ENCODE results near the gene RAB40C. TPM values are rescaled to one million over a fixed set of nuclear protein-coding genes. Genes with fewer than 3 reads are reported as not detected.

Gene RAB40C
- total RNA-seq, 1 experiment from 2014 or later: 28.6 TPM

DNA sequence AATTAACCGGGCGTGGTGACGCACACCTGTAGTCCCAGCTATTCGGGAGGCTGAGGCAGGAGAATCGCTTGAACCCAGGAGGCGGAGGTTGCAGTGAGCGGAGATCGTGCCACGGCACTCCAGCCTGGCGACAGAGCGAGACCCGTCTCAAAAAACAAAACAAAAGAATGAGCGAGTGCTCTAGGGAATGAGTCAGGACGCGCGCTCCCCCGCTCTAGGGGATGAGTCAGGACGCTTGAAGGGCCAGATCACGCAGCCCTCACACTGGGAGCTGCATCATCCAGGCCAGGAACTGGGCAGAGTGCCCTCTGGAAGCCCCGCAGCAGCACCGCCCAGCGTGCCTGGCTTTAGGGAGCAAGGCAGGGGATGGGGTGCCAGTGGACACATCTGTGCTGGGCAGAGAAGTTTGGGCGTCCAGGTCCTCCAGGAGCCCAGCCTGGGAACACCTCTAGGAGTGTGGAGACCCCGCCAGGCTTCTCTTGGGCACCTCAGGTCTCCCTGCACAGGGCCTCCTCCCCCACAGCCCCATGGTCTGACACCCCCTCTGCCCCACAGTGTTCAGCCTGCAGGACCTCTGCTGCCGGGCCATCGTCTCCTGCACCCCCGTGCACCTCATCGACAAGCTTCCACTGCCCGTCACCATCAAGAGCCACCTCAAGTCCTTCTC lies 37.1 kb downstream of the RAB40C start:
- DNase-seq (ENCODE audit: low spot score): no peak
- in situ Hi-C loops (cut with HindIII; ENCODE audit: low sequenced_read_pairs): no loop called here

DNA sequence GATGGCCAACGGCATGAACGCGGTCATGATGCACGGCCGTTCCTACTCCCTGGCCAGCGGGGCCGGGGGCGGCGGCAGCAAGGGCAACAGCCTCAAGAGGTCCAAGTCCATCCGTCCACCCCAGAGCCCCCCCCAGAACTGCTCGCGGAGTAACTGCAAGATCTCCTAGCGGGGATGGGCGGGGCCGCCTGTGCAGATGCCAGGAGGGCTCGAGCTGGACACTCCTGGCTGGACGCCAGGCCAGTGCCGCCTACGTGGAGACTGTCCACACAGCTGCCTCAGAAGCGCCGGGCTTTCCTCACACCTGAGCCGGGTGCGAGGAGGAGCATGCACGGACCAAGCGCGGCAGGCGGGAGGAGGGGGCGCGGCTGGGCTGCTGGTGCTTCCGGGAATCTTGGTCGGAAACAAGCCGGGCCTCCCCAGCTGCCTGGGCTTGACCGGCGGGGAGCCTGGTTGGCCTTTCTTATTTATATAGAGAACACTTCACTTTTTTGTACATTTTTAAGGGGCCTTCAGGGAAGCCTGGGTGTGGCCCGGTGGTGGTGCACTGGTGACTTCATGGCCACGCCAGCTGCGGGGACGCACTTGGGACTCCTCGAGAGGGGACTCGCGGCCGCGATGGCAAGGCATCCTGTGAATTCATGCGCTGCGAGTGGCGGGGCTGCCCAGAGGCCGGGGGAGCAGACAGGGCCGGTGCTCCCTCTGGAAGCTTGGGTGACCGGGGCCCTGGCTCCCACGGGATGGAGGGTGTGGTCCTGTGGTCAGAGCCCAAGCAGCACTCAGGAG lies 37.8 kb downstream of the RAB40C start:
- in situ Hi-C loops (cut with HindIII; ENCODE audit: low sequenced_read_pairs): no loop called here
- DNase-seq (ENCODE audit: low spot score): no peak

DNA sequence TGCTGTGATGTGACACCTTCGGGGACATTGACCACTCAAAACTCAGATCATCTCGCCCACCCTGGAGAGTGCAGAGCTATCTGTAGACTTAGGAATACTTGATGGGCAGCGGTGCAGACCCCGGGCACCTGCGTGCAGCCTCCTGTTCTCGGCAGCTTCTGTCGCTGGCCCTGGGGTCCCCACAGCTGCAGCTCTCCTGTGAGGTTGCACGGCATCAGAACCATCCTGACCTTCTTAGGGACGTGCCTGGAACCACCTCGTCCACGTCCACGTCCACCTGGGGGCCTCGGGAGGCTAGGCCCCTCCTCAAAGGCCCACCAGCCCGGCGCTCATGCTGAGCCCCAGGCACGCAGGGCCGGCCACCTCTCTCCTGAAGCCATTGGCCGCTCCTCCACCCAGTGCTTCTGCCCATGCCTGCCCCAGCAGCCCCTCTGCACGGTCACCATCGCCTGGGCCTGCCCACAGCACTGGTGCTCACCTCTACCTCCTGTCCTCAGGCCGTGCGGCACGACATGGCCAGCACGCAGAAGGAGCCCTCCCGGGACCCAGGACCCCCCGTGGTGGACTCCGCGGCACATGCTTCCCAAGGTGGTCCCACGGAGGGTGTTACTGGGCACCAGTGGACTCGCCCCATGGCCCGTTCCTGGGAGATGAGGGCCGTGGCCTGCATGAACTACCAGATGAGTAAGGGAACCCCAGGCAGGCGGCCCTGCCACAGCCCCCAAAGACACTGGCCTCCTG lies 38.6 kb downstream of the RAB40C start:
- DNase-seq (ENCODE audit: low spot score): no peak
- in situ Hi-C loops (cut with HindIII; ENCODE audit: low sequenced_read_pairs): no loop called here

DNA sequence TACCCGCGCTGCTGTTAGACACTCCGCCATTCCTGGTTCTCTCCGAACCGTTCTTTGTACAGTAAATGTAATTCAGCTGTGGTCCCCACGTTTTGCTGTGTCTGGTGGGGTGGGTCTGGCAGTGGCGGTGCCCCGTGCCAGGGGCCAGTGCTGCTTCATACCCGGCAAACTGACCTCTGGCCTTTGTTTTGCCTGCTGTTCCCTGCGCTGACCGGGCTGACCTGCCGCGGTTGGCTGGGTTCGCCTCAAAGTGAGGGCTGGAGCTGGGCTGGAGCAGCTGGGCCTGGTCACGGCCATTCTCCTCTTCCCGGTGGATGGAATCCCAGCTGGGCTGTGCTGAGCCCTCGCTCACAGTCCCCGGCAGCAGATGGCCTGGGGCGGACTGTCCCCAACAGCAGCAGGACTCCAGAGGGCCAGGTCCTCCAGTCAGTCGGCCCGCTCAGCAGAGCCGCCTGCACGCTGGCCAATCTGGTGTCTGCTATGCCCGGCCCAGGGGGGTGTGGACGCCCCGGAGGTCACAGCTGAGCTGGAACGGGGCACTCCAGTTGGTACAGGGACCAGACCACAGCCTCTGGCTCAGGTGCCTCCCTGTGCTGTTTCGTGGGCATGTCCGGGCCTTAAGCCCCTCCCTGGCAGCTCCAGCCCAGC lies 39.4 kb downstream of the RAB40C start:
- DNase-seq (ENCODE audit: low spot score): peak; percentile 79
- in situ Hi-C loops (cut with HindIII; ENCODE audit: low sequenced_read_pairs): no loop called here

DNA sequence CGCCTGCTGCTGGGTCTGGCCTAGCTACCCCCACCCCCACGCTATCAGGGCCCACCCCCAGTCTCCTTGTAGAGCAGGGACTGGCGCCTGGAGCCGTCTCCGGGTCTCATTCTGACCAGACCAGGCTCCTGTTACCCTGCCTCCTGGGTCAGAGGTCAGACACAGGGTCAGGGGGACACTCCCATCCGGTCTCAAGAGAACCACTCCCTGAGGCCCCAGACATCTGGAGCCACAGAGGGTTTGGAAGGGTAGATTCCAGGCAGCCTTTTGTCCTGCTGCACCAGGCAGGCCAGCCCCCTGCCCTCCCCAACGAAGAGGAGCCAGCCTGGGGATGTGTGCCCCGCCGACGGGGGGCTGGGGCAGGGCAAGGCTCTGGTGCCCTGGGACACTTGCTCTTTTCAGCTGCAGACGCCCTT lies 40.0 kb downstream of the RAB40C start:
- in situ Hi-C loops (cut with HindIII; ENCODE audit: low sequenced_read_pairs): no loop called here
- peak; percentile 55 for DNase-seq (ENCODE audit: low spot score)

DNA sequence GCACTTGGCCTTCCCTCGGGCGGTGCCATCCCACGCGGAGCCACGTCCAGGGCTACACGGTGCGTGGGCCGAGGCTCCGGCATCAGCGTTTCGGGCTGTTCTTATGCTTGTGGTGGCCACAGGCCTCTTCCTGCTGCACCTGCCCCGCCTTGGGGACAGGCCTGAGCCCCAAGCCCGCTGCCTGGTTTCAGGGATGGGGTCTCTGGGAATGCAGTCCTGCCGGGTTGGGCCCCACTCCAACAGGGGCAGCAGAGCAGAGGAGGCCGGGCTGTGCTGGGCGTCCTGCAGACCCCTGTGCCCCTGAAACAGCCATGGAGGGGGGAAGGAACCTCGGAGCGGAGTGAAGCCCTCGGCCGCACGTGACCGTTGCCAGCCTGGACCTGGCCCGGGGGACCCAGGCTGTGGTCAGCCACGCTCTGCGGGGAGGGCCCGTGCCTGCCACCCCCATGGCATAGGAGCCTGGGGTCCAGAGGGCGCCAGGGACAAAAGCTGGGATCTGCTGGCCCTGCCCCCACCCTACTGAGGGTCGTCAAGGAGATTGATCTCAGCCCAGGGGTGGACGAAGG lies 40.5 kb downstream of the RAB40C start:
- DNase-seq (ENCODE audit: low spot score): no peak
- in situ Hi-C loops (cut with HindIII; ENCODE audit: low sequenced_read_pairs): no loop called here

DNA sequence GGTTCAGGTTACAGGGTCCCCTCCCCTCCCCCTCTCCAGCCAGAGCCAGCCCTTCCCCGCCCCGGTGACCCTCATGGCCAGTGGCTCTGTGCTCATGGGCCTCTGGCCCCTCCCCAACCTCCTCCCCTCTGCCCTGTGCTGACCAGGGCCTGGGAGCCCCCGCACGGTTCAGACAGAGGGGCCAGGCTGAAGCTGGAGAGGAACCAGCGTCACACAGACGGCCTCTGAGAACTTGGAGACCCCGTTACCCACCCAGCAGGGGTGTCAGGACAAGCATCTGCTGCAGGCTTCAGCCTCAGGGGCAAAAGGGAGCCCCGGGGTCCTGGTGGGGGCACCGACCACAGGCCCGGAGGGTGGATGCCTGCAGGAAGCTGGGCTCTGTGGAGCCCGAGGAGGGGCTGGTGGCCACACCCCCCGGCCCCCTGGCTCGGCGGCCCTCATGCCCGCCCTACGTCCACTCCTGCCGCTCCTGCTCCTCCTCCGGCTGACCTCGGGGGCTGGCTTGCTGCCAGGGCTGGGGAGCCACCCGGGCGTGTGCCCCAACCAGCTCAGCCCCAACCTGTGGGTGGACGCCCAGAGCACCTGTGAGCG lies 41.0 kb downstream of the RAB40C start, which contains the start of gene WFIKKN1:
WFIKKN1 (plus strand) TSS at position 171 of the 591 bp plus-strand sequence; CDS start at position 440, 269 bp downstream.
- DNase-seq (ENCODE audit: low spot score): no peak
- in situ Hi-C loops (cut with HindIII; ENCODE audit: low sequenced_read_pairs): no loop called here

DNA sequence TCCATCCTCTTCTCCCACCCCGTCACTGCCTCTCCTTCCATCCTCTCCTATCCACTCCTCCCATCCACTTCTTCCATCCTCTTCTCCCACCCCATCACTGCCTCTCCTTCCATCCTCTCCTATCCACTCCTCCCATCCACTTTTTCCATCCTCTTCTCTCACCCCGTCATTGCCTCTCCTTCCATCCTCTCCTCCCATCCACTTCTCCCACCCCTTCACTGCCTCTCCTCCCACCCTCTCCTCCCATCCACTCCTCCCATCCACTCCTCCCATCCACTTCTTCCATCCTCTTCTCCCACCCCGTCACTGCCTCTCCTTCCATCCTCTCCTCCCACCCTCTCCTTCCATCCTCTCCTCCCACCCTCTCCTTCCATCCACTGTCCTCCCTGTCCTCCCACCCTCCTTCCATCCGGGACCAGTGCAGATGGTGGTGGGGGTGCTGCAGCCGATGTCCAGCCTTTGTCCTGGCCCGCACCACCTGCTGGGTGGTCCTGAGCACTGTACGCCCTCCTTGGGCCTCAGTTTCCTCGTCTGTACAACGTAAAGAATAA lies 42.0 kb downstream of the RAB40C start:
- in situ Hi-C loops (cut with HindIII; ENCODE audit: low sequenced_read_pairs): no loop called here
- DNase-seq (ENCODE audit: low spot score): no peak

DNA sequence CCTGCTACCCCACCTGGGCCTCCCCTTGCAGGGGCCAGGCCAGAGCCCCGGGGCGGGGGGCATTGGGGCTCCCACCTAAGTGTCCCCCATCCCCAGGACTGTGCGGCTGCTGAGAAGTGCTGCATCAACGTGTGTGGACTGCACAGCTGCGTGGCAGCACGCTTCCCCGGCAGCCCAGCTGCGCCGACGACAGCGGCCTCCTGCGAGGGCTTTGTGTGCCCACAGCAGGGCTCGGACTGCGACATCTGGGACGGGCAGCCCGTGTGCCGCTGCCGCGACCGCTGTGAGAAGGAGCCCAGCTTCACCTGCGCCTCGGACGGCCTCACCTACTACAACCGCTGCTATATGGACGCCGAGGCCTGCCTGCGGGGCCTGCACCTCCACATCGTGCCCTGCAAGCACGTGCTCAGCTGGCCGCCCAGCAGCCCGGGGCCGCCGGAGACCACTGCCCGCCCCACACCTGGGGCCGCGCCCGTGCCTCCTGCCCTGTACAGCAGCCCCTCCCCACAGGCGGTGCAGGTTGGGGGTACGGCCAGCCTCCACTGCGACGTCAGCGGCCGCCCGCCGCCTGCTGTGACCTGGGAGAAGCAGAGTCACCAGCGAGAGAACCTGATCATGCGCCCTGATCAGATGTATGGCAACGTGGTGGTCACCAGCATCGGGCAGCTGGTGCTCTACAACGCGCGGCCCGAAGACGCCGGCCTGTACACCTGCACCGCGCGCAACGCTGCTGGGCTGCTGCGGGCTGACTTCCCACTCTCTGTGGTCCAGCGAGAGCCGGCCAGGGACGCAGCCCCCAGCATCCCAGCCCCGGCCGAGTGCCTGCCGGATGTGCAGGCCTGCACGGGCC lies 42.8 kb downstream of the RAB40C start:
- in situ Hi-C loops (cut with HindIII; ENCODE audit: low sequenced_read_pairs): no loop called here
- DNase-seq (ENCODE audit: low spot score): no peak

DNA sequence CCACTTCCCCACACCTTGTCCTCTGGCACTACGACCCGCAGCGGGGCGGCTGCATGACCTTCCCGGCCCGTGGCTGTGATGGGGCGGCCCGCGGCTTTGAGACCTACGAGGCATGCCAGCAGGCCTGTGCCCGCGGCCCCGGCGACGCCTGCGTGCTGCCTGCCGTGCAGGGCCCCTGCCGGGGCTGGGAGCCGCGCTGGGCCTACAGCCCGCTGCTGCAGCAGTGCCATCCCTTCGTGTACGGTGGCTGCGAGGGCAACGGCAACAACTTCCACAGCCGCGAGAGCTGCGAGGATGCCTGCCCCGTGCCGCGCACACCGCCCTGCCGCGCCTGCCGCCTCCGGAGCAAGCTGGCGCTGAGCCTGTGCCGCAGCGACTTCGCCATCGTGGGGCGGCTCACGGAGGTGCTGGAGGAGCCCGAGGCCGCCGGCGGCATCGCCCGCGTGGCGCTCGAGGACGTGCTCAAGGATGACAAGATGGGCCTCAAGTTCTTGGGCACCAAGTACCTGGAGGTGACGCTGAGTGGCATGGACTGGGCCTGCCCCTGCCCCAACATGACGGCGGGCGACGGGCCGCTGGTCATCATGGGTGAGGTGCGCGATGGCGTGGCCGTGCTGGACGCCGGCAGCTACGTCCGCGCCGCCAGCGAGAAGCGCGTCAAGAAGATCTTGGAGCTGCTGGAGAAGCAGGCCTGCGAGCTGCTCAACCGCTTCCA lies 43.6 kb downstream of the RAB40C start:
- in situ Hi-C loops (cut with HindIII; ENCODE audit: low sequenced_read_pairs): no loop called here
- DNase-seq (ENCODE audit: low spot score): no peak

DNA sequence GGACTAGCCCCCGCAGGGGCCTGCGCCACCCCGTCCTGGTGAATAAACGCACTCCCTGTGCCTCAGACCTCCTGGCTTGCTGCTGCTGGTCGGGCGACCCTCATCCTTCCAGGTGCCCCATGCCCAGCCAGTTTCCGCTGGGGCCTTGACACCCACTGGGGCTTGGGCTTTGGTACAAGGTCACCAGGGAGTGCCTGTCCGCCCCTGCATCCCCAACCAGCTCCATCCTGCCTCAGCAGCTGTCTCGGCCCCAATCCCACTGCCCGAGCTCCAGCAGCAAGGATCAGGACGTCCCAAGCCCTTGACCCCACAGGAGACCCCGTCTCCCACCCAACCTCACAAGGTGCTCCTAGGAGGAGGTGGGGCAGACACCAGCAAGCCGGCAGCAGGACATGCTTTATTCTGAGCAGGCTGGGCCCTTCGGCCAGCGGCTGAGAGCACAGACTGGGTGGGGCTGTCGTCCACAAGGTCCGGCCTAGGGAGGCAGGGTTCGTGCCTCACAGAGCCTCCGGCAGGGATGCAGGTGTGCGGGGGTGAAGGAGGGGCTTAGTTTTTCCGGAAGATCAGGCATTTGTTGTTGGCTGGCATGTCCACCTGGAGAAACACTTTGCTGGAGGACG lies 44.3 kb downstream of the RAB40C start:
- DNase-seq (ENCODE audit: low spot score): no peak
- in situ Hi-C loops (cut with HindIII; ENCODE audit: low sequenced_read_pairs): no loop called here

DNA sequence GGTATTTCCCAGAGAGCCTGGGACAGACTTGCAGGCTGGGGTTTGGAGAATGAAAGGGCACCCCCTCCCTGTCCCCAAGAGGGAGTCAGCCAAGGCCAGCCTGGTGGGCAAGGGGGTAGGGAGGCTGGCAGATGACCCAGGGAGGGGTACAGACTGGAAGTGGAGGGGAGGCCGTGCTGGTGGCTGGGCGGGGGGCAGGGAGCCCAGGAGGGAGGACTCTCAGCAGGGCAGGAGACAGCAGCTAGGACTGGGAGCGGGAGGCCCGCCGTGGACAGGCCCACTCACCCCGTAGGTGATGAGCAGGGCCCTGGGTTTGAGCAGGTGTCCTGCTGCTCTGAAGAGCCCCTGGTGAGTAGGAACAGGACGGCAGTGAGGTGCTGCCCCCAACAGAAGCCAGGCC lies 45.1 kb downstream of the RAB40C start:
- no peak for DNase-seq (ENCODE audit: low spot score)
- in situ Hi-C loops (cut with HindIII; ENCODE audit: low sequenced_read_pairs): no loop called here

DNA sequence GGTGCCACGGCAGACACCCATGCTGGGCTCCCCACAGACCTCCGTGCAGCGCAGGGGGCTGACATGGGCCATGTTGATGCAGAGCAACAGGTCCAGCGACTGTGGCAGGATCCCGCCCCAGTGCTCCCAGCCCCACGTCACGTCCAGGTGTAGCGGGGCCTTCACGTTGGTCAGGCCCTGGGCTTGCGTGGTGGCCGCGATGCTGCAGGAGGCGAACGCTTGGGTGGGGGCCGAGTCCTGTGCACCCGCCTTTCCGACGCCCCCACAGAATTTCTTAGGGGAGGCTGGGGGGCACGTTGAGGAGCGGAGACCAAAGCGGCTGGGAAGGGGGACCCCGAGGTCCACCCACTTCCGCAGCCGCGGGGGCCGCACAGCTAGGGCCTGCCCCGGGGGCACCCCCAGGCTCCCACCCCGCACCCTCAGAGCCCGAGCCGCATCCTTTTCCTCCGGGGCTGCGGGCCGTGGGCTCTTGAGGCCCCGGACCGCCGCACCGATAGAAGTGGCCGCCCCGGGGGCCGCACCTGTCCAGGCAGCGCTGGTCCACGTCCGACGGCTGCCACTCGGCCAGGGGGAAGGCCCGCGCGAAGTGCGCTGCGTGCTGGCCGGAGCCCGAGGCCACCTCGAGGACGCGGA lies 45.8 kb downstream of the RAB40C start:
- no peak for DNase-seq (ENCODE audit: low spot score)
- in situ Hi-C loops (cut with HindIII; ENCODE audit: low sequenced_read_pairs): no loop called here

DNA sequence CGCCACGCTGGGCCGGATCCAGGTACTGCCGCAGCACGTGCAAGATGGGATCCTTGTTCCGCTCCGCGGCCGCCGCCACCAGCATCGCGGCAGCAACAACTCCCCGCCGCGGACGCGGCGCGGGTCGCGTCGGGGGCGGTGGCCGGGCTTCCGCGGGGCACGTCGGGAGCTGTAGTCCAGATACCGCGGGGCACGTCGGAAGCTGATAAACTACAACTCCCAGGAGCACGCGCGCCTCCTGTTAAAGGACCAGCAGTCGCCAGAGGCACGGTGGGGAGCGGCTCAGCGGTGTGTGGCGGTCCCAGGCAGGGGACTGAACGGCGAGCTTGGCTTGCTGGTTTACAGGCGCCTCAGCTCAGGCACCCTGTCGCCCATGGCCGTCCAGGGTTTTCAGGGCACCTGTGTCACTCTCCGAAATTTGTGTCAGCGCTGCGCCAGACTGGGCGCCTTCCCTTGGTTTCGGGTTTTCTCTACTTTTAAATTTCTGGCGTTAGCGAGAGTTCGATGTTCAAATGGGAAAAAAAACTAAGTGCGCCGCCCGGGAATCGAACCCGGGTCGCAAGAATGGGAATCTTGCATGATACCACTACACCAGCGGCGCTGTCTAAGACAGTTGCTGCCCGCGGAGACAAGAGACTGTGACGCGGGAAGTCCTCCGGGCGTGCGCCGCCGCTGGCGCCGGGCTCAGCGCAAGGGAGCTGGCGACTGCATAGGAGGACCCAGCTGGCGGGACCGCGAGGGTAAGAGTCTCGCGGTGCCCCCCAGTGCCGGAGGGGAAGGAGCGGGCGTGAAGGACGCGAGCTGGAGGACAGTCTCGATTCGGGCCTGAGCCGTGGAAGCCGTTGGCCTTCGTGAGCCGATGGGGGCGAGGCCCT lies 46.6 kb downstream of the RAB40C start, which contains the start of gene METTL26:
METTL26 (minus strand) TSS at position 100 of the 875 bp plus-strand sequence; CDS start at position 85, 15 bp downstream.
- in situ Hi-C loops (cut with HindIII; ENCODE audit: low sequenced_read_pairs): no loop called here
- DNase-seq (ENCODE audit: low spot score): peak; percentile 97
